SKM-1 (cell line): ENCODE results near the gene PDE2A.

Experiments
- DNase-seq: peaks from one replicate; lab custom pipeline; 2025; ENCODE audit not compliant: unreplicated experiment; lab: John Stamatoyannopoulos, UW

The PDE2A gene

GRCh38 chr11:72637198-72637597 is 37.0 kb downstream of the PDE2A start:
- DNase-seq, result no peak

GRCh38 chr11:72636376-72636775 is 37.8 kb downstream of the PDE2A start:
- no peak for DNase-seq

- DNase-seq, result no peak
Observed at GRCh38 chr11:72635933-72636332, 38.3 kb downstream of the PDE2A start.

GRCh38 chr11:72635309-72635915 is 38.8 kb downstream of the PDE2A start:
- peak; percentile 10 for DNase-seq

GRCh38 chr11:72634472-72635095 is 39.6 kb downstream of the PDE2A start:
- no peak for DNase-seq

GRCh38 chr11:72634016-72634415 is 40.2 kb downstream of the PDE2A start:
- no peak for DNase-seq

GRCh38 chr11:72633068-72633467 is 41.2 kb downstream of the PDE2A start:
- DNase-seq, result no peak

- no peak for DNase-seq
Observed at GRCh38 chr11:72631806-72632731, 42.2 kb downstream of the PDE2A start.

- no peak for DNase-seq
Observed at GRCh38 chr11:72630104-72630852, 43.9 kb downstream of the PDE2A start.

- no peak for DNase-seq
Observed at GRCh38 chr11:72629266-72629665, 45.0 kb downstream of the PDE2A start.

- no peak for DNase-seq
Observed at GRCh38 chr11:72627594-72628281, 46.5 kb downstream of the PDE2A start.

GRCh38 chr11:72626414-72626936 is 47.7 kb downstream of the PDE2A start:
- DNase-seq, result no peak

- no peak for DNase-seq
Observed at GRCh38 chr11:72625691-72626413, 48.4 kb downstream of the PDE2A start.

GRCh38 chr11:72624496-72625201 is 49.6 kb downstream of the PDE2A start:
- DNase-seq, result no peak

- no peak for DNase-seq
Observed at GRCh38 chr11:72623052-72623451, 51.2 kb downstream of the PDE2A start.

GRCh38 chr11:72621008-72621610 is 53.1 kb downstream of the PDE2A start:
- DNase-seq, result no peak

- no peak for DNase-seq
Observed at GRCh38 chr11:72618803-72619202, 55.4 kb downstream of the PDE2A start.

GRCh38 chr11:72617080-72617762 is 57.0 kb downstream of the PDE2A start:
- no peak for DNase-seq
